Measurements from ENCODE around the gene OR2M3.

DNA sequence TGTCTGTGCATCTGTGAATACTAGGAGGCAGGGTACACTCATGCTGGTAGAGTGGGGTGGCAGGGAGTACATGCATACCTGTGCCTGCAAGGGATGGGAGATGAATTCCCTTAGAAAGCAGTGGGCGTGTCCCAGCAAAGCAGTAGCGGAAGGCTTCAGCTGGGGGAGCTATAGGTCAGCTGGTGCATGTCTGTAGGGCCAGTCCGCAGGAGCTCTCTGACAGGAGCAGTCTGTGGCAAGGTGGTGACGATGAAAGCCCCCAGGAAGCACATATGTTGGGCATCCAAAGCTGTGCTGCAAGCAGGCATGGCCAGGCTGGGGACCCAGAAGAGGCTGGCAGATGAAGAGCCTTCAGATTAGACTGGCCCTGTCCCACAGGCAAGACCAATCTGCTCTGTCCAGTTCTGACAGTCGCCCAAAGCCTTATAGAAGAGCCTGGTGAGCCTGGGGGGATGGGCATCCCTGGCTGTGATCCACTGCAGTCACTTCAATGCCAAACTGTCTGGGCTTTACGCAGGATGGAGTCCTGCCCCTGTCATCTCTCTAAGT lies 32.4 kb downstream of the OR2M3 start:
- TF ChIP-seq, protein P1, sequence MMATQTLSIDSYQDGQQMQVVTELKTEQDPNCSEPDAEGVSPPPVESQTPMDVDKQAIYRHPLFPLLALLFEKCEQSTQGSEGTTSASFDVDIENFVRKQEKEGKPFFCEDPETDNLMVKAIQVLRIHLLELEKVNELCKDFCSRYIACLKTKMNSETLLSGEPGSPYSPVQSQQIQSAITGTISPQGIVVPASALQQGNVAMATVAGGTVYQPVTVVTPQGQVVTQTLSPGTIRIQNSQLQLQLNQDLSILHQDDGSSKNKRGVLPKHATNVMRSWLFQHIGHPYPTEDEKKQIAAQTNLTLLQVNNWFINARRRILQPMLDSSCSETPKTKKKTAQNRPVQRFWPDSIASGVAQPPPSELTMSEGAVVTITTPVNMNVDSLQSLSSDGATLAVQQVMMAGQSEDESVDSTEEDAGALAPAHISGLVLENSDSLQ (IDR thresholded peaks at IDR 0.05) = no peak
- TF ChIP-seq NFRKB (IDR thresholded peaks at IDR 0.05) (no peak), FOXM1 (IDR thresholded peaks at IDR 0.05; ENCODE audit: borderline replicate concordance) (no peak), ZNF384 (IDR thresholded peaks at IDR 0.05) (no peak), SP1 (IDR thresholded peaks at IDR 0.05) (no peak)

Measured in HEK293T (cell line).